AG10803 (cell line): ENCODE measurements around the gene PLXDC1.

Experiments
- DNase-seq: peaks from one replicate; pipeline ENCODE4 v3.0.0; 2010; ENCODE audit warnings: low read depth
- H3K4me3 ChIP-seq: 2 replicates; pipeline ENCODE4 v1.5.1; 2011; ENCODE audit warnings: mild to moderate bottlenecking, low read length, control low read depth
- TF ChIP-seq, protein P1 (sequence below): conservative IDR thresholded peaks from 2 replicates; pipeline ENCODE4 v1.5.1; 2011; ENCODE audit warnings: mild to moderate bottlenecking, low read length, control low read depth, inconsistent platforms

Gene PLXDC1

GRCh38 chr17:39105705-39106104 lies 45.7 kb downstream of the PLXDC1 start:
- H3K4me3 ChIP-seq: no peak overlapping the region
- DNase-seq: no peak
- TF ChIP-seq, protein P1, sequence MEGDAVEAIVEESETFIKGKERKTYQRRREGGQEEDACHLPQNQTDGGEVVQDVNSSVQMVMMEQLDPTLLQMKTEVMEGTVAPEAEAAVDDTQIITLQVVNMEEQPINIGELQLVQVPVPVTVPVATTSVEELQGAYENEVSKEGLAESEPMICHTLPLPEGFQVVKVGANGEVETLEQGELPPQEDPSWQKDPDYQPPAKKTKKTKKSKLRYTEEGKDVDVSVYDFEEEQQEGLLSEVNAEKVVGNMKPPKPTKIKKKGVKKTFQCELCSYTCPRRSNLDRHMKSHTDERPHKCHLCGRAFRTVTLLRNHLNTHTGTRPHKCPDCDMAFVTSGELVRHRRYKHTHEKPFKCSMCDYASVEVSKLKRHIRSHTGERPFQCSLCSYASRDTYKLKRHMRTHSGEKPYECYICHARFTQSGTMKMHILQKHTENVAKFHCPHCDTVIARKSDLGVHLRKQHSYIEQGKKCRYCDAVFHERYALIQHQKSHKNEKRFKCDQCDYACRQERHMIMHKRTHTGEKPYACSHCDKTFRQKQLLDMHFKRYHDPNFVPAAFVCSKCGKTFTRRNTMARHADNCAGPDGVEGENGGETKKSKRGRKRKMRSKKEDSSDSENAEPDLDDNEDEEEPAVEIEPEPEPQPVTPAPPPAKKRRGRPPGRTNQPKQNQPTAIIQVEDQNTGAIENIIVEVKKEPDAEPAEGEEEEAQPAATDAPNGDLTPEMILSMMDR: no peak

- DNase-seq: no peak
- TF ChIP-seq, protein P1: no peak
These were observed 46.8 kb downstream of the PLXDC1 start for GRCh38 chr17:39104657-39105056.

DNA sequence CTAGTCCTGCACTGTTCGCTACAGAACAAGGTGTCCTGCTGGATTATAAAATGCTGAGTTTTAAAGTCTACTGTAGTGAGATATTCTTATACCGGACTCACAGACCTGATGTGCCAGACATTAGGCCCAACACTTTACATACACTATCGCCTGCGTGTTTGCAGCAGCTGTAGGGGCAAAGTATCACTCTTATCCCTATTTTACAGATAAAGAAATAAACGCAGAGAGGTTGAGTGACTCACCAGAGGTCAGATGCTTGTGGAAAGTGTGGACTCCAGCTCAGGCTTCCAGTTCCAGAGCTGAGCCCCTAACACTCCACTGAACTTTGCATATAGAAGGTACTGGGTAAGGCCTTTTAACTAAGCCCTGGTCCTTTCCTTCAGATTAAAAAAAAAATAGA lies 47.4 kb downstream of the PLXDC1 start:
- TF ChIP-seq, protein P1: no peak
- H3K4me3 ChIP-seq: no peak overlapping the region
- no peak for DNase-seq

More at GRCh38 chr17:39104657-39105056, 46.8 kb downstream of the PLXDC1 start:
- no peak overlapping the region for H3K4me3 ChIP-seq

GRCh38 chr17:39101091-39101490 lies 50.3 kb downstream of the PLXDC1 start:
- TF ChIP-seq, protein P1: no peak
- H3K4me3 ChIP-seq: no peak overlapping the region
- no peak for DNase-seq

GRCh38 chr17:39100530-39100929 lies 50.9 kb downstream of the PLXDC1 start:
- no peak for DNase-seq
- TF ChIP-seq, protein P1: no peak

DNA sequence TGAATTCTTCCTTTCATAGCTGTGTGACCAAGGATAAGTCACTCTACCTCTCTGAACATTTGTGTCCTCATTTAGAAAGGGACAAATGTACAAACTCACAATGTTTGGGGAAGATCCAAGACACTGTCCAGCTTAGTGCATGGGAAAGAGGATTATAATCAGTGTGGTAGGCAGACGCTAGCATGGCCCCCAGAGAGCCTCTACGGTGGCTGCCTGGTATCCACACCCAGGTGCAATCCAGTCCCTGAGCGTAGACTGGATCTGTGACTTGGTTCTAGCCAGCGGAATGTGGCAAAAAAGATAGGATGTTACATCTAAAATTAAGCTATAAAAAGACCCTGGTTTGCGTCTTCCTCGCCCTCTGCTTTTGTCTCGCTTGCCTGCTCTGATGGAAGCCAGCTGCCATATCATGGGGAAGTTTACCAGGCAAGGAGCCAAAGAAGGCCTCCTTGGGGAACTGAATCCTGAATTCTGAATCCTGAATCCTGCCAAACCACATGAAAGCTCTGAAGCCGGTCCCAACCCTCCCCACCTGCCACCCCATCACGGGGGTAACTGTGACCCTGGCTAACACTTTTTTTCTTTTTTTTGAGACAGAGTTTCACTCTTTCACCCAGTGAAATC lies 51.7 kb downstream of the PLXDC1 start:
- peak; percentile 27 for DNase-seq

More at GRCh38 chr17:39100530-39100929, 50.9 kb downstream of the PLXDC1 start:
- no peak overlapping the region for H3K4me3 ChIP-seq

DNA sequence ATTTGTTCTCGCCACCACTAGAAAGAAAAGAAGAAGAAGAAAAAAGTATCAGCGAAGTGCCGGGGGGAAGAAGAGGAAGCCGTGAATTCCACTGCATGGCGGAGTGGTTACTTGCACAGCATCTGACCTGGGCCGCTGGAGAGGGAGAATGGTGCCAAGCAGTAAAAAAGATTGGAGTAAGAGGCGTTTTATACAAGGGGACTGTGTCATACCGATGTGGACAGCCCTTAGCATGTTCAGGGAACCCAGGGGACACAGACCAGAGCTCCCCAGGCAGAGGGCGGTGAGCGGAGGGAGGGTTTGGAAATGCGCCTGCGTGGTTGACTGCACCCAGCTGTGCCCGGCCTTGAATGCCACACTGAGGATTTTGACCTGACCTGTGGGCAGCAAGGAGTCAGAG lies 52.8 kb downstream of the PLXDC1 start:
- no peak for DNase-seq
- H3K4me3 ChIP-seq: no peak overlapping the region
- TF ChIP-seq, protein P1: no peak

More for the DNA sequence above, 51.7 kb downstream of the PLXDC1 start:
- TF ChIP-seq, protein P1: no peak
- no peak overlapping the region for H3K4me3 ChIP-seq
